GM18517 (cell line): ENCODE results near the gene WDR4.
"Not testable (repeated sequence)": the region's sequence is repeated elsewhere in the genome, so short reads cannot be mapped to it uniquely, and the experiment has no call there.

Source experiments
- ATAC-seq: cut with Tn5 transposase; IDR thresholded peaks from one replicate; pipeline ENCODE4 v1.9.1; 2021; ENCODE audit warnings: mild to moderate bottlenecking, moderate library complexity; ENCODE audit not compliant: unreplicated experiment

Gene WDR4

GRCh38 chr21:42841156-42841915, 38.0 kb downstream of the WDR4 start:
- no peak for ATAC-seq

GRCh38 chr21:42840411-42841155, 38.8 kb downstream of the WDR4 start:
- ATAC-seq: no peak

GRCh38 chr21:42839271-42840231, 39.8 kb downstream of the WDR4 start:
- no peak for ATAC-seq

GRCh38 chr21:42838212-42838690, 41.1 kb downstream of the WDR4 start:
- ATAC-seq: not testable (repeated sequence)

GRCh38 chr21:42837421-42838211, 41.7 kb downstream of the WDR4 start:
- ATAC-seq: no peak

- no peak for ATAC-seq
These were observed 42.5 kb downstream of the WDR4 start for GRCh38 chr21:42836767-42837301.

GRCh38 chr21:42836402-42836666, 43.0 kb downstream of the WDR4 start:
- ATAC-seq: no peak

- ATAC-seq: no peak
These were observed 43.5 kb downstream of the WDR4 start for GRCh38 chr21:42835611-42836401.

- ATAC-seq: no peak
These were observed 44.1 kb downstream of the WDR4 start for GRCh38 chr21:42835211-42835610.

- ATAC-seq: no peak
These were observed 44.6 kb downstream of the WDR4 start for GRCh38 chr21:42834726-42835191.

- no peak for ATAC-seq
These were observed 45.2 kb downstream of the WDR4 start for GRCh38 chr21:42833859-42834725.

GRCh38 chr21:42833439-42833815, 45.9 kb downstream of the WDR4 start:
- no peak for ATAC-seq

- not testable (repeated sequence) for ATAC-seq
These were observed 47.1 kb downstream of the WDR4 start for GRCh38 chr21:42832321-42832630.

- no peak for ATAC-seq
These were observed 48.6 kb downstream of the WDR4 start for GRCh38 chr21:42830456-42831455.

GRCh38 chr21:42829954-42830353, 49.4 kb downstream of the WDR4 start:
- ATAC-seq: no peak

GRCh38 chr21:42829417-42829816, 49.9 kb downstream of the WDR4 start:
- no peak for ATAC-seq

GRCh38 chr21:42827588-42827987, 51.8 kb downstream of the WDR4 start:
- no peak for ATAC-seq
